ENCODE results near the gene RFX1.
"Not testable (repeated sequence)": the region's sequence is repeated elsewhere in the genome, so short reads cannot be mapped to it uniquely, and the experiment has no call there.

Gene RFX1

DNA sequence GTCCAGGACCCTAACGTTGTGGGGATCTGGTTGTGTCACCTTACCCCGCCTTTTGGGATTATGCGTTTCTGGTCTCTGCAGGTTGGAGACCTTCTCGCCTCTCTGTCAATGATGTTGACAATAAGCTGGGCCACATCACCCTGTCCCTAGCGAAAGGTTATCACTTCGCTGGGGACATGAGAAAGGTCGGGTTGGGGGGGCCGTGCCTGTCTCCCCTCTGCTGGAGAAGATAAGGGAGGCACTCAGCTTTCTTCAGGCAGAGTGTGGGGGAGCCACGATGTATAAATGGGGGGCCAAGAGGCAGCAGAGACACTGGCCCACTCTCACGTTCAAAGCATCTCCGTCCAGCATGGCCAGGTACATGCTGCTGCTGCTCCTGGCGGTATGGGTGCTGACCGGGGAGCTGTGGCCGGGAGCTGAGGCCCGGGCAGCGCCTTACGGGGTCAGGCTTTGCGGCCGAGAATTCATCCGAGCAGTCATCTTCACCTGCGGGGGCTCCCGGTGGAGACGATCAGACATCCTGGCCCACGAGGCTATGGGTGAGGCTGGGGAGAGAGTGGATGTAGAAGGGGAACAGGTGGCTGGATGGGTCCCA lies 21.8 kb upstream of the RFX1 start, which contains the start of gene RLN3:
TSS of gene RLN3 (plus strand) at position 293 of the 595 bp plus-strand sequence. CDS start at position 350, 57 bp downstream.
- no peak within 1 kb of the TSS for H3K4me3 ChIP-seq (ENCODE audit: control insufficient read depth, low read depth, low read length)
- DNase-seq (ENCODE audit: low read depth) = no peak
- no peak for TF ChIP-seq CTCF (IDR thresholded peaks at IDR 0.05; ENCODE audit: control insufficient read depth, insufficient read depth, low read depth, low read length, missing control alignments)

- DNase-seq (ENCODE audit: low read depth); H3K4me3 ChIP-seq (ENCODE audit: control insufficient read depth, low read depth, low read length): not testable (repeated sequence)
Measured at GRCh38 chr19:14026652-14027192, 20.6 kb upstream of the RFX1 start.

DNA sequence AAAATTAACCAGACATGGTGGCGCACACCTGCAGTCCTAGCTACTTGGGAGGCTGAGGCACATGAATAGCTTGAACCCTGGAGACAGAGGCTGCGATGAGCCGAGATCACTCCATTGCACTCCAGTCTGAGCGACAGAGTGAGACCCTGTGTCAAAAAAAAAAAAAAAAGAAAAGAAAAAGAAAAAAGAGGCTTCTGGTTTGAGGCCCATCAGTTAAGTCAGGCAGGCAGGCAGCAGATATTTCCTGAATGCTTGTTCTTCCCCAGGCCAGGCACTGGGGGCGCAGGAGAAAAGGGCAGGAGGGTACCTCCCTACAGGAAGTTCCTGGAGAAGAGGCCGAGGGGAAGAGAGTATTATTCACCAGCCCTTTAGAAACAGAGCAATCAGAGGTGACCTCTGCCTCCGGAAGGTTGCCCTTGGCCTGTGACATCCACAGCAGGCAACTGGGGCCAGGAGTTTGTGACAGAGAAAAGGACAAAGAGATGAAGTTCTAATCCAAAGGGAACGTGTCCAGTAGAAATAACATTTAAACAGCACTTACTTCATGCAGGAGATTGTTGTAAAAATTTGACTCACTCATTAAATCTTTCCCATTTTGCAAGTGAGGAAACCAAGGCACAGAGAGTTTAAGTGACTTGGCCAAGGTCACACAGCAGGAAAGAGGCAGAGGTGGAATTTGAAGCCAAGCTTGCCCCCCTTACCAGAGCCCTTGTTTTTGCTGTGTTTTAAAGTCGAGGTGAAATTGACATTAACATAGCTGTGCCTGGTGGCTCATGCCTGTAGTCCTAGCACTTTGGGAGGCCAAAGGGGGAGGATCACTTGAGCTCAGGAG lies 17.5 kb upstream of the RFX1 start:
- TF ChIP-seq CTCF (IDR thresholded peaks at IDR 0.05; ENCODE audit: control insufficient read depth, insufficient read depth, low read depth, low read length, missing control alignments) = peak; percentile 66
- DNase-seq (ENCODE audit: low read depth) = no peak
- H3K4me3 ChIP-seq (ENCODE audit: control insufficient read depth, low read depth, low read length) = no peak overlapping the region

DNA sequence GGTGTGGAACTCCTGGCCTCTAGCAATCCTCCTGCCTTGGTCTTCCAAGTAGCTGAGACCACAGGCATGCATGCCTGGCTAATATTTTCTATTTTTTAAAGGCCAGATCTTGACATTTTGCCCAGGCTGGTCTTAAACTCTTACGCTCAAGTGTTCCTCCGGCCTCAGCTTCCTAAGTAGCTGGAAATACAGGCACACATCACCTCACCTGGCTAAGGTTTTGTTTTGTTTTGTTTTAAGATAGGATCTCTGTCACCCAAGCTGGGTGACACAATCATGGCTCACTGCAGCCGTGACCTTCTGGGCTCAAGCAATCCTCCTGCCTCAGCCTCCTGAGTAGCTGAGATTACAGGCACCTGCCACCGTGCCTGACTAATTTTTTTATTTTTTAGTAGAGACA lies 16.3 kb upstream of the RFX1 start:
- TF ChIP-seq CTCF (IDR thresholded peaks at IDR 0.05; ENCODE audit: control insufficient read depth, insufficient read depth, low read depth, low read length, missing control alignments) = no peak
- no peak for DNase-seq (ENCODE audit: low read depth)
- H3K4me3 ChIP-seq (ENCODE audit: control insufficient read depth, low read depth, low read length) = no peak overlapping the region

GRCh38 chr19:14021474-14021873 lies 15.4 kb upstream of the RFX1 start:
- no peak for DNase-seq (ENCODE audit: low read depth)
- no peak for TF ChIP-seq CTCF (IDR thresholded peaks at IDR 0.05; ENCODE audit: control insufficient read depth, insufficient read depth, low read depth, low read length, missing control alignments)
- H3K4me3 ChIP-seq (ENCODE audit: control insufficient read depth, low read depth, low read length) = no peak overlapping the region

GRCh38 chr19:14019739-14020138 lies 13.6 kb upstream of the RFX1 start:
- not testable (repeated sequence) for DNase-seq (ENCODE audit: low read depth); H3K4me3 ChIP-seq (ENCODE audit: control insufficient read depth, low read depth, low read length)

GRCh38 chr19:14019100-14019499 lies 13.0 kb upstream of the RFX1 start:
- no peak overlapping the region for H3K4me3 ChIP-seq (ENCODE audit: control insufficient read depth, low read depth, low read length)
- DNase-seq (ENCODE audit: low read depth) = no peak
- TF ChIP-seq CTCF (IDR thresholded peaks at IDR 0.05; ENCODE audit: control insufficient read depth, insufficient read depth, low read depth, low read length, missing control alignments) = no peak

All from AG09309 (cell line).